Stimulated activated CD8-positive, alpha-beta memory T cell treated with anti-CD3 and anti-CD28 coated beads, Interleukin-4, amount 100 ng/mL, for 1 hour (primary cell): Measurements from ENCODE around the gene TRERF1.
"Not testable (repeated sequence)": the region's sequence is repeated elsewhere in the genome, so short reads cannot be mapped to it uniquely, and the experiment has no call there.

ENCODE experiments used
- DNase-seq, 2 donors: peaks; one replicate each; pipeline ENCODE4 v3.0.0-alpha.2; 2020; ENCODE audit warnings: low read depth in 2 of 2, low spot score in 1 of 2

TRERF1 gene

GRCh38 chr6:42449917-42450476 lies 1.7 kb downstream of the TRERF1 start:
- DNase-seq = no peak

GRCh38 chr6:42448927-42449659 lies 2.6 kb downstream of the TRERF1 start:
- no peak for DNase-seq

- no peak for DNase-seq
These were observed 3.3 kb downstream of the TRERF1 start for GRCh38 chr6:42448391-42448790.

- DNase-seq = no peak
These were observed 4.7 kb downstream of the TRERF1 start for GRCh38 chr6:42446996-42447395.

- no peak for DNase-seq
These were observed 5.4 kb downstream of the TRERF1 start for GRCh38 chr6:42446370-42446769.

- DNase-seq = not testable (repeated sequence)
These were observed 5.8 kb downstream of the TRERF1 start for GRCh38 chr6:42445955-42446354.

GRCh38 chr6:42443312-42444060 lies 8.2 kb downstream of the TRERF1 start:
- no peak for DNase-seq

GRCh38 chr6:42441697-42442081 lies 10.0 kb downstream of the TRERF1 start:
- DNase-seq = no peak

- no peak for DNase-seq
These were observed 10.7 kb downstream of the TRERF1 start for GRCh38 chr6:42440778-42441696.

GRCh38 chr6:42440027-42440426 lies 11.7 kb downstream of the TRERF1 start:
- DNase-seq = no peak

GRCh38 chr6:42436825-42437224 lies 14.9 kb downstream of the TRERF1 start:
- no peak for DNase-seq

GRCh38 chr6:42434237-42434636 lies 17.5 kb downstream of the TRERF1 start:
- DNase-seq = no peak

- DNase-seq = no peak
These were observed 18.3 kb downstream of the TRERF1 start for GRCh38 chr6:42433409-42433808.

GRCh38 chr6:42431877-42432276 lies 19.8 kb downstream of the TRERF1 start:
- no peak for DNase-seq

- DNase-seq = no peak
These were observed 20.4 kb downstream of the TRERF1 start for GRCh38 chr6:42431356-42431755.

- no peak for DNase-seq
These were observed 21.9 kb downstream of the TRERF1 start for GRCh38 chr6:42429836-42430235.

GRCh38 chr6:42429042-42429585 lies 22.6 kb downstream of the TRERF1 start:
- DNase-seq = no peak

GRCh38 chr6:42428326-42429041 lies 23.2 kb downstream of the TRERF1 start:
- DNase-seq = no peak

- DNase-seq = no peak
These were observed 23.9 kb downstream of the TRERF1 start for GRCh38 chr6:42427871-42428270.

GRCh38 chr6:42426191-42426590 lies 25.5 kb downstream of the TRERF1 start:
- DNase-seq = no peak
